Prostate gland (tissue), 2 donors: Measurements from ENCODE around the gene PTCD1. TPM values are rescaled to one million over a fixed set of nuclear protein-coding genes. Genes with fewer than 3 reads are reported as not detected.

Source experiments
- DNase-seq: peaks from one replicate; pipeline ENCODE4 v3.0.0-alpha.2; 2019; ENCODE audit warnings: low spot score
- H3K27ac ChIP-seq, 2 donors: fragments of 200-600 bp; sonication (generic); 2 replicates each; pipeline ENCODE4 v1.5.1; 2017 to 2019
- H3K27me3 ChIP-seq: fragments of 200-600 bp; sonication (generic); replicated peaks from 2 replicates; pipeline ENCODE4 v1.5.1; 2019; ENCODE audit not compliant: insufficient read depth
- H3K36me3 ChIP-seq, 2 donors: fragments of 200-600 bp; sonication (generic); 1 replicate in 1 of 2; 2 replicates in 1 of 2; pipeline versions ENCODE4 v1.5.1 to v1.8.1; 2017 to 2019
- H3K4me1 ChIP-seq: fragments of 200-600 bp; sonication (generic); replicated peaks from 2 replicates; pipeline ENCODE4 v1.5.1; 2019
- H3K4me3 ChIP-seq, 2 donors: fragments of 200-600 bp; sonication (generic); 2 replicates each; pipeline ENCODE4 v1.5.1; 2017 to 2019
- H3K9me3 ChIP-seq: fragments of 200-600 bp; sonication (generic); 2 replicates; pipeline ENCODE4 v1.5.1; 2017
- POLR2A ChIP-seq: fragments of 450-650 bp; IDR thresholded peaks from one replicate; pipeline ENCODE4 v1.6.1; 2016; ENCODE audit warnings: antibody characterized with exemption, mild to moderate bottlenecking
- POLR2AphosphoS5 ChIP-seq: sonication (generic); formaldehyde crosslinking; IDR thresholded peaks from one replicate; pipeline ENCODE4 v1.6.1; 2017; ENCODE audit warnings: antibody characterized with exemption
- WGBS: methylation state at CpG from one replicate; pipeline ENCODE4 v1.1.5; 2018; 5-methylcytosine and 5-hydroxymethylcytosine counted together
- intact Hi-C: fragments of 100-400 bp; cut with DNase I; formaldehyde crosslinking; loops from one replicate; pipeline ENCODE4 v1.14.2; 2022
- total RNA-seq, 2 donors: library from RNA; depleted of rRNA; stranded (reverse); fragments of >200 nt; gene quantifications; one replicate each; pipeline ENCODE4 v1.1.0, GENCODE V29; 2016
- TF ChIP-seq, protein P1 (sequence below), 4 experiments: fragments of 200-600 bp in 2 of 4; fragments of 450-650 bp in 2 of 4; sonication (generic) in 2 of 4; IDR thresholded peaks; 1 replicate in 3 of 4; 2 replicates in 1 of 4; pipeline ENCODE4 v1.5.1; 2016 to 2019; ENCODE audit warnings: antibody characterized with exemption in 4 of 4, mild to moderate bottlenecking in 2 of 4, moderate library complexity in 2 of 4

Gene PTCD1
- total RNA-seq, 2 donors from 2014 or later = 9.1 to 11.8 TPM

GRCh38 chr7:99409806-99410205 lies 28.8 kb downstream of the PTCD1 start:
- Histone ChIP-seq H3K4me3 (peak overlapping the region; percentile 85 to 87), H3K9me3 (no peaks in the 10 kb centered on the region), H3K27me3 (no peaks in the 10 kb centered on the region), H3K36me3 (peaks cover 4 to 30% of the 10 kb centered on the region in 2 donors), H3K27ac (peak overlapping the region in 1 of 2 donors; percentile 98), H3K4me1 (peaks cover 11% of the 10 kb centered on the region)
- no peak for DNase-seq
- intact Hi-C loops = loop anchor here (5.0 to 10.0 kb wide), 2 partner anchors 38 to 265 kb away; partner anchors contain the start of genes ARPC1B and SMURF1
- WGBS = 23% methylated on average over 3 of the region's 3 CpGs
- TF ChIP-seq POLR2A = no peak

GRCh38 chr7:99409192-99409572 lies 29.4 kb downstream of the PTCD1 start:
- TF ChIP-seq POLR2A (no peak), POLR2AphosphoS5 (no peak)
- TF ChIP-seq, protein P1, sequence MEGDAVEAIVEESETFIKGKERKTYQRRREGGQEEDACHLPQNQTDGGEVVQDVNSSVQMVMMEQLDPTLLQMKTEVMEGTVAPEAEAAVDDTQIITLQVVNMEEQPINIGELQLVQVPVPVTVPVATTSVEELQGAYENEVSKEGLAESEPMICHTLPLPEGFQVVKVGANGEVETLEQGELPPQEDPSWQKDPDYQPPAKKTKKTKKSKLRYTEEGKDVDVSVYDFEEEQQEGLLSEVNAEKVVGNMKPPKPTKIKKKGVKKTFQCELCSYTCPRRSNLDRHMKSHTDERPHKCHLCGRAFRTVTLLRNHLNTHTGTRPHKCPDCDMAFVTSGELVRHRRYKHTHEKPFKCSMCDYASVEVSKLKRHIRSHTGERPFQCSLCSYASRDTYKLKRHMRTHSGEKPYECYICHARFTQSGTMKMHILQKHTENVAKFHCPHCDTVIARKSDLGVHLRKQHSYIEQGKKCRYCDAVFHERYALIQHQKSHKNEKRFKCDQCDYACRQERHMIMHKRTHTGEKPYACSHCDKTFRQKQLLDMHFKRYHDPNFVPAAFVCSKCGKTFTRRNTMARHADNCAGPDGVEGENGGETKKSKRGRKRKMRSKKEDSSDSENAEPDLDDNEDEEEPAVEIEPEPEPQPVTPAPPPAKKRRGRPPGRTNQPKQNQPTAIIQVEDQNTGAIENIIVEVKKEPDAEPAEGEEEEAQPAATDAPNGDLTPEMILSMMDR (IDR thresholded peaks at IDR 0.05) = no peak
- peaks cover 11% of the 10 kb centered on the region for H3K4me1 ChIP-seq
- H3K9me3 ChIP-seq = no peaks in the 10 kb centered on the region
- DNase-seq = no peak
- no peaks in the 10 kb centered on the region for H3K27me3 ChIP-seq
- peak overlapping the region; percentile 93 to 98 for H3K27ac ChIP-seq
- under 1% methylated on average over 18 of the region's 18 CpGs for WGBS
- H3K4me3 ChIP-seq = peak overlapping the region; percentile 85 to 87
- intact Hi-C loops = loop anchor here (5.0 to 10.0 kb wide), 2 partner anchors 37 to 264 kb away; partner anchors contain the start of genes ARPC1B and SMURF1
- H3K36me3 ChIP-seq = peaks cover 4 to 25% of the 10 kb centered on the region in 2 donors

DNA sequence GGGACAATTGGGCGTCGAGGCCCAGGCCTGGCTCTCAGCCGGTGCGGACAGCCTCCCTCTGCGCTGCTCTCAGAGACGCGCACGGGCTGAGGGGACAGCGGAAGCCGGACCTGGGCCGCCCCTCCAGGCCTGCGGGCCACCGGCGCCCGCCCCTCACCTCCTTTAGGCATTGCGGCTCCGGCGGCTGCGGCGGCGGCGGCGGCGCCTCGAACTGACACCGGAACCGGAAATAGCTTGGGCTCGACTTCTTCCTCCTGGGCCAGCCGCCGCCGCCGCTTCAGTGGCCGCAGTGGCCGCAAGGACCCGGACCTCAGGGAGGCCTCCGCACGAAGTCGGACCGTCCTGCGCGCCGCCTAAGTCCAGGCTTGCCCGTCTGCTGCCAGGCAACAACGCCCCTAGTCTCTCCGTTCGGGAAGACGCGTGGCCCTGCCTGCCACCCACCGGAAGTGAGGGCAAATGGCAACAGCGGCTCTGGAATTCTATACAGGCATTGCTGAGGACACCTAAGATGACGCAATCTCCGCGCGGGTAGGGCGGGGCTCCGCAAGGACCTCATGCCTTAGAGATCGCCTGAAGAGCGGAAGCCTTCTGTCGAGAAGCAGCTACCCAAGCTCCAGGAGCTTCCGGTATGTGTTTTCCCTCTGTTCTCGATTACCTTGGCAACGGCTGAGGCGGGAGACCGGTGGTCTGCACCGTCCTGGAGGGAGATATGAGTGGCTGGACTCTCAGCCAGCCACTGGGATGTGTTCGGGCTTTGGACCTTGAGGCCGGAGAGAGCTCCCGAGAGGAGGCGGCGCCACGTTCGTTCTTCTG lies 30.0 kb downstream of the PTCD1 start, which contains the start of the genes BUD31 and PDAP1:
Gene BUD31, plus strand, starts transcription at position 591 of the 813 bp plus-strand sequence. CDS start 2,124 bp downstream, outside the sequence.
Gene PDAP1, minus strand, starts transcription at position 219 of the 813 bp plus-strand sequence. Its CDS starts 49 bp downstream, at position 170.
- peak; percentile 81 for TF ChIP-seq POLR2A
- peak; percentile 98 for TF ChIP-seq POLR2AphosphoS5
- TF ChIP-seq, protein P1 (IDR thresholded peaks at IDR 0.05) = peak in 2 of 4 experiments; percentile 60 to 61
- Histone ChIP-seq H3K4me1 (peaks cover 11% of the 10 kb centered on the region), H3K4me3 (peak within 1 kb of the TSS; percentile 85 to 87), H3K27me3 (no peaks in the 10 kb centered on the region), H3K27ac (peak within 1 kb of the TSS; percentile 93 to 98), H3K9me3 (no peaks in the 10 kb centered on the region), H3K36me3 (peaks cover 4 to 20% of the 10 kb centered on the region in 2 donors)
- WGBS = under 1% methylated on average over 72 of the region's 72 CpGs
- intact Hi-C loops = loop anchor here (5.0 to 10.0 kb wide), 2 partner anchors 36 to 264 kb away; partner anchors contain the start of genes ARPC1B and SMURF1
- peak; percentile 93 for DNase-seq

GRCh38 chr7:99407872-99408378 lies 30.7 kb downstream of the PTCD1 start:
- Histone ChIP-seq H3K9me3 (no peaks in the 10 kb centered on the region), H3K4me3 (peak overlapping the region; percentile 85 to 87), H3K36me3 (peaks cover 4 to 14% of the 10 kb centered on the region in 2 donors), H3K27ac (peak overlapping the region; percentile 93 to 98), H3K27me3 (no peaks in the 10 kb centered on the region), H3K4me1 (peaks cover 11% of the 10 kb centered on the region)
- no peak for DNase-seq
- TF ChIP-seq POLR2A = no peak
- TF ChIP-seq POLR2AphosphoS5 = no peak
- TF ChIP-seq, protein P1 (IDR thresholded peaks at IDR 0.05) = no peak
- intact Hi-C loops = loop anchor here (5.0 to 10.0 kb wide), 2 partner anchors 36 to 263 kb away; partner anchors contain the start of genes ARPC1B and SMURF1
- under 1% methylated on average over 28 of the region's 28 CpGs for WGBS

DNA sequence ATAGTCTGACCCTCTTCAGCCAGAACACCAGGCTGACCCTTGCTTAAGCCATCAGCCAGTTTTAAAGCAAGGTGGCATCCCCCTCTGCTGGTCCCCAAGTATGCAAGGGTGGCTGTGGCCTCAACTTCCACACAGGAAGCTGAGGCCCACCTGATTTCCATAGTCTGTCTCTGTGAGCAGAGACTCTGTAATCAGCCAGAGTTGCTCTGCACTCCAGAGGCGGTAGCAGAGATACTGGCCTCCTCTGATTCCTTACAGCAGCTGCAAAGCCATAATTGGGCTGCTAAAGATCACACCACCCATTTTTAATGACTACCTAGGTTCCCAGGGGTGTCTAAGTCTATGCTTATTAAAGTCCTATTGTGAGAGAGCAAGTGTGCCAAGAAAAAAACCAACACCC lies 32.0 kb downstream of the PTCD1 start:
- H3K9me3 ChIP-seq = no peaks in the 10 kb centered on the region
- H3K27ac ChIP-seq = no peak overlapping the region
- intact Hi-C loops = loop anchor here (5.0 to 10.0 kb wide), 2 partner anchors 34 to 262 kb away; partner anchors contain the start of genes ARPC1B and SMURF1
- no peak overlapping the region for H3K4me3 ChIP-seq
- 79% methylated on average over 1 of the region's 1 CpG for WGBS
- peaks cover 0 to 5% of the 10 kb centered on the region in 2 donors for H3K36me3 ChIP-seq
- H3K27me3 ChIP-seq = no peaks in the 10 kb centered on the region
- H3K4me1 ChIP-seq = peaks cover 11% of the 10 kb centered on the region
- no peak for DNase-seq
- no peak for TF ChIP-seq POLR2A
- no peak for TF ChIP-seq POLR2AphosphoS5
- TF ChIP-seq, protein P1 (IDR thresholded peaks at IDR 0.05) = no peak
